Stomach (tissue), 4 donors: ENCODE results near the gene MCCC2.

ENCODE experiments used
- POLR2A ChIP-seq, 4 donors: fragments of 450-650 bp; IDR thresholded peaks; one replicate each; pipeline ENCODE4 v1.6.1; 2016; ENCODE audit warnings: antibody characterized with exemption in 4 of 4, control low read depth in 2 of 4, mild to moderate bottlenecking in 1 of 4, moderate library complexity in 1 of 4
- POLR2AphosphoS5 ChIP-seq, 3 donors: sonication (generic); formaldehyde crosslinking; IDR thresholded peaks; one replicate each; pipeline ENCODE4 v1.6.1; 2016; ENCODE audit warnings: antibody characterized with exemption in 3 of 3
- TF ChIP-seq, protein P1 (sequence below), 7 experiments: fragments of 450-650 bp in 4 of 7; fragments of 200-600 bp in 3 of 7; sonication (generic) in 3 of 7; IDR thresholded peaks; one replicate each; pipeline ENCODE4 v1.5.1; 2016 to 2019; ENCODE audit warnings: antibody characterized with exemption in 7 of 7, control low read depth in 2 of 7, mild to moderate bottlenecking in 1 of 7

DNA sequence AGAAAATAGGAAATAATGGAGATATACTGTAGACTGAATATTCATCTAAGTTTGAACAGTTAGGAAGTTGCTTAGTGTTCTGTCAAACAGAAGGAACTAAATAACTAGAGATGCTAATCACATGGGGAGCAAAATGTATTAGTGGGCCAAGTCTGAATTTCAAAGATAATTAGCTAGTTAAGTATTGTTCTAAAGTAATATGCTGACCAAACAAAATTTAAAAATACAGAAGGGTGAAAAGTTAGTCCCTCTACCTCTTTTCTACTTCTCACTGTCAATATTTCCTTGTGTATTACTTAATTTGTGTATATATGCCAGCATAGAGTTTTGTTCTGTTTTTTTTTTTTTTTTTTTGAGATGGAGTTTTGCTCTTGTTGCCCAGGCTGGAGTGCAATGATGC, 4.0 kb downstream of the MCCC2 start:
- TF ChIP-seq POLR2A (IDR thresholded peaks at IDR 0.05) (no peak), POLR2AphosphoS5 (IDR thresholded peaks at IDR 0.05) (no peak)
- TF ChIP-seq, protein P1, sequence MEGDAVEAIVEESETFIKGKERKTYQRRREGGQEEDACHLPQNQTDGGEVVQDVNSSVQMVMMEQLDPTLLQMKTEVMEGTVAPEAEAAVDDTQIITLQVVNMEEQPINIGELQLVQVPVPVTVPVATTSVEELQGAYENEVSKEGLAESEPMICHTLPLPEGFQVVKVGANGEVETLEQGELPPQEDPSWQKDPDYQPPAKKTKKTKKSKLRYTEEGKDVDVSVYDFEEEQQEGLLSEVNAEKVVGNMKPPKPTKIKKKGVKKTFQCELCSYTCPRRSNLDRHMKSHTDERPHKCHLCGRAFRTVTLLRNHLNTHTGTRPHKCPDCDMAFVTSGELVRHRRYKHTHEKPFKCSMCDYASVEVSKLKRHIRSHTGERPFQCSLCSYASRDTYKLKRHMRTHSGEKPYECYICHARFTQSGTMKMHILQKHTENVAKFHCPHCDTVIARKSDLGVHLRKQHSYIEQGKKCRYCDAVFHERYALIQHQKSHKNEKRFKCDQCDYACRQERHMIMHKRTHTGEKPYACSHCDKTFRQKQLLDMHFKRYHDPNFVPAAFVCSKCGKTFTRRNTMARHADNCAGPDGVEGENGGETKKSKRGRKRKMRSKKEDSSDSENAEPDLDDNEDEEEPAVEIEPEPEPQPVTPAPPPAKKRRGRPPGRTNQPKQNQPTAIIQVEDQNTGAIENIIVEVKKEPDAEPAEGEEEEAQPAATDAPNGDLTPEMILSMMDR (IDR thresholded peaks at IDR 0.05): no peak
